OCI-LY7 (cell line): Measurements from ENCODE around the gene ACACA. TPM values are rescaled to one million over a fixed set of nuclear protein-coding genes. Genes with fewer than 3 reads are reported as not detected.

Experiments used
- BruUV-seq: library from RNA; stranded (reverse); fragments of 400-500 nt; replicated peaks from 2 replicates; lab custom pipeline; 2021; lab: Mats Ljungman, UMichigan
- CTCF ChIA-PET: fragments of 300-600 bp; sonication (Branson Sonifier 250); formaldehyde crosslinking; loops from one replicate; lab custom pipeline; 2022; ENCODE audit warnings: antibody characterized with exemption; ENCODE audit not compliant: unreplicated experiment; lab: Charles Lee
- POLR2A ChIA-PET: fragments of 300-600 bp; sonication (Branson Sonifier 250); formaldehyde crosslinking; loops from one replicate; lab custom pipeline; 2022; ENCODE audit warnings: antibody characterized with exemption; lab: Charles Lee
- DNase-seq: peaks from one replicate; pipeline ENCODE4 v3.0.0-alpha.2; 2015; ENCODE audit warnings: low spot score
- H2AFZ ChIP-seq: fragments of 200-600 bp; sonication (generic), shearing (Covaris generic); 2 replicates; pipeline ENCODE4 v1.6.1; 2014; ENCODE audit warnings: mild to moderate bottlenecking, antibody characterized with exemption, low read length, moderate library complexity
- H3K27ac ChIP-seq: fragments of 200-600 bp; sonication (generic); 2 replicates; pipeline ENCODE4 v1.5.1; 2014; ENCODE audit warnings: mixed run types, low read depth, mild to moderate bottlenecking, moderate library complexity, low read length, inconsistent platforms; ENCODE audit not compliant: poor library complexity, severe bottlenecking
- H3K36me3 ChIP-seq: fragments of 200-600 bp; sonication (generic); 2 replicates; pipeline ENCODE4 v1.6.1; 2014; ENCODE audit warnings: mild to moderate bottlenecking, antibody characterized with exemption, low read length, moderate library complexity, mixed read lengths; ENCODE audit not compliant: insufficient read depth
- H3K4me1 ChIP-seq: fragments of 200-600 bp; sonication (generic); 2 replicates; pipeline ENCODE4 v1.5.1; 2014; ENCODE audit warnings: mild to moderate bottlenecking, low read length; ENCODE audit not compliant: insufficient read depth, poor library complexity, severe bottlenecking
- H3K4me2 ChIP-seq: fragments of 200-600 bp; sonication (generic); 2 replicates; pipeline ENCODE4 v1.6.1; 2014; ENCODE audit warnings: mild to moderate bottlenecking, low read length
- H3K4me3 ChIP-seq: fragments of 200-600 bp; sonication (generic); 2 replicates; pipeline ENCODE4 v1.5.1; 2014; ENCODE audit warnings: mild to moderate bottlenecking, low read depth, low read length; ENCODE audit not compliant: poor library complexity, severe bottlenecking
- H3K79me2 ChIP-seq: fragments of 200-600 bp; sonication (generic); 2 replicates; pipeline ENCODE4 v1.6.1; 2016; ENCODE audit warnings: low read depth, mild to moderate bottlenecking, low read length, moderate library complexity, mixed read lengths; ENCODE audit not compliant: insufficient read depth
- H3K9me2 ChIP-seq: fragments of 200-600 bp; sonication (generic); 2 replicates; pipeline ENCODE4 v1.6.1; 2016; ENCODE audit warnings: mild to moderate bottlenecking, low read length, mixed read lengths; ENCODE audit not compliant: insufficient read depth
- H3K9me3 ChIP-seq: fragments of 200-600 bp; sonication (generic); 2 replicates; pipeline ENCODE4 v1.6.1; 2014; ENCODE audit warnings: mild to moderate bottlenecking, mixed run types, low read length, mixed read lengths
- H4K20me1 ChIP-seq: fragments of 200-600 bp; sonication (generic); 2 replicates; pipeline ENCODE4 v1.6.1; 2014; ENCODE audit warnings: mild to moderate bottlenecking, antibody characterized with exemption, low read length, moderate library complexity, mixed read lengths; ENCODE audit not compliant: insufficient read depth
- EZH2phosphoT487 ChIP-seq: fragments of 200-600 bp; sonication (generic); IDR thresholded peaks from 2 replicates; pipeline ENCODE4 v1.6.1; 2018; ENCODE audit warnings: low read depth, borderline replicate concordance, mild to moderate bottlenecking, mixed run types, antibody characterized with exemption, low read length, moderate library complexity, mixed read lengths
- intact Hi-C: fragments of 100-400 bp; cut with micrococcal nuclease; formaldehyde crosslinking; loops from one replicate; pipeline ENCODE4 v1.10.0; 2022; ENCODE audit not compliant: unreplicated experiment
- total RNA-seq, 2 experiments: library from RNA; depleted of rRNA in 1 of 2; stranded (reverse); fragments of >200 nt in 1 of 2; shearing (Covaris generic) in 1 of 2; gene quantifications; 2 replicates each; pipeline ENCODE4 v1.2.3, GENCODE V29; 2014 to 2022
- TF ChIP-seq, protein P1 (sequence below): fragments of 200-600 bp; sonication (generic); conservative IDR thresholded peaks from 2 replicates; pipeline ENCODE4 v1.5.1; 2014; ENCODE audit warnings: mild to moderate bottlenecking, antibody characterized with exemption, low read length, moderate library complexity, mixed read lengths

Gene ACACA
- total RNA-seq, 2 experiments from 2014 or later: 32.1 to 98.3 TPM

DNA sequence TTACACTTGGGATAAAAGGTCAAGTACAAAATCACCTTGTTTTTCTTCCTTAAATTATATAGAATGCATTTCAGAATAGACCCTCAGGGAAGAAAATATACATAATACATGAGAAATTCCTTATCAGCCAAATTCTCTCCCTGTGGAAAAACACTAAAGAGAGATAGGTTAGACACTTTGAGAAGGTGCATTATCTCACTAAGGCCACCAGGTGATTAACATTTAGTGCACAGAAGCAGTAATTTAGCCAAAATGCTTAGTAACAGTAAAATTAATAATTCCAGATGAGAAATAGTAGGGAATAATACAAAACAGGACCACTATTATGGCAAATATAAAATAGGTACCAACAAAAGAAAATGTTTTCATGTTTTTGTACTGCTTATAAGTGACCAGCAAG, 216.1 kb downstream of the ACACA start:
- Histone ChIP-seq H3K79me2 (no peaks in the 10 kb centered on the region), H3K4me3 (no peak overlapping the region), H3K27ac (no peak overlapping the region), H3K9me2 (no peaks in the 10 kb centered on the region), H3K36me3 (peaks cover 81% of the 10 kb centered on the region), H3K4me2 (no peak overlapping the region), H4K20me1 (no peaks in the 10 kb centered on the region), H3K4me1 (no peaks in the 10 kb centered on the region), H3K9me3 (no peaks in the 10 kb centered on the region), H2AFZ (no peak overlapping the region)
- DNase-seq: no peak
- CTCF ChIA-PET: no interaction called here
- BruUV-seq: no TSS peak
- POLR2A ChIA-PET: no interaction called here
- no peak for TF ChIP-seq EZH2phosphoT487
- TF ChIP-seq, protein P1, sequence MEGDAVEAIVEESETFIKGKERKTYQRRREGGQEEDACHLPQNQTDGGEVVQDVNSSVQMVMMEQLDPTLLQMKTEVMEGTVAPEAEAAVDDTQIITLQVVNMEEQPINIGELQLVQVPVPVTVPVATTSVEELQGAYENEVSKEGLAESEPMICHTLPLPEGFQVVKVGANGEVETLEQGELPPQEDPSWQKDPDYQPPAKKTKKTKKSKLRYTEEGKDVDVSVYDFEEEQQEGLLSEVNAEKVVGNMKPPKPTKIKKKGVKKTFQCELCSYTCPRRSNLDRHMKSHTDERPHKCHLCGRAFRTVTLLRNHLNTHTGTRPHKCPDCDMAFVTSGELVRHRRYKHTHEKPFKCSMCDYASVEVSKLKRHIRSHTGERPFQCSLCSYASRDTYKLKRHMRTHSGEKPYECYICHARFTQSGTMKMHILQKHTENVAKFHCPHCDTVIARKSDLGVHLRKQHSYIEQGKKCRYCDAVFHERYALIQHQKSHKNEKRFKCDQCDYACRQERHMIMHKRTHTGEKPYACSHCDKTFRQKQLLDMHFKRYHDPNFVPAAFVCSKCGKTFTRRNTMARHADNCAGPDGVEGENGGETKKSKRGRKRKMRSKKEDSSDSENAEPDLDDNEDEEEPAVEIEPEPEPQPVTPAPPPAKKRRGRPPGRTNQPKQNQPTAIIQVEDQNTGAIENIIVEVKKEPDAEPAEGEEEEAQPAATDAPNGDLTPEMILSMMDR: no peak; the same call in 1 of the 2 replicates
- intact Hi-C loops: no loop called here

- no peak overlapping the region for H2AFZ ChIP-seq
- no peaks in the 10 kb centered on the region for H3K4me1 ChIP-seq
- H3K27ac ChIP-seq: no peak overlapping the region
- ChIA-PET CTCF (no interaction called here), POLR2A (interaction anchor here (0.6 kb wide), 2 partner anchors 31 to 281 kb away, joined by 3 to 5 read pairs; no protein-coding TSS in a partner anchor)
- H3K4me3 ChIP-seq: no peak overlapping the region
- TF ChIP-seq, protein P1: no peak
- TF ChIP-seq EZH2phosphoT487: no peak
- no peak overlapping the region for H3K4me2 ChIP-seq
- no peaks in the 10 kb centered on the region for H3K9me3 ChIP-seq
- no TSS peak for BruUV-seq
- H3K9me2 ChIP-seq: no peaks in the 10 kb centered on the region
- no peak for DNase-seq
- no peaks in the 10 kb centered on the region for H4K20me1 ChIP-seq
- no peaks in the 10 kb centered on the region for H3K79me2 ChIP-seq
- H3K36me3 ChIP-seq: peaks cover 82% of the 10 kb centered on the region
- intact Hi-C loops: no loop called here
Observed at GRCh38 chr17:37188157-37188556, 218.5 kb downstream of the ACACA start.

- intact Hi-C loops: no loop called here
- Histone ChIP-seq H3K4me2 (no peak overlapping the region), H3K4me1 (no peaks in the 10 kb centered on the region), H2AFZ (no peak overlapping the region), H3K27ac (no peak overlapping the region), H4K20me1 (no peaks in the 10 kb centered on the region), H3K79me2 (no peaks in the 10 kb centered on the region), H3K9me3 (no peaks in the 10 kb centered on the region), H3K36me3 (peaks cover 84% of the 10 kb centered on the region), H3K9me2 (no peaks in the 10 kb centered on the region), H3K4me3 (no peak overlapping the region)
- no TSS peak for BruUV-seq
- DNase-seq: no peak
- POLR2A ChIA-PET: interaction anchor here (0.7 kb wide), 1 partner anchor 453 kb away, joined by 4 read pairs; no protein-coding TSS in a partner anchor
- CTCF ChIA-PET: no interaction called here
- no peak for TF ChIP-seq EZH2phosphoT487
- TF ChIP-seq, protein P1: no peak
Observed at GRCh38 chr17:37187262-37187661, 219.4 kb downstream of the ACACA start.
